ENCODE results near the gene TIMP3. TPM values are rescaled to one million over a fixed set of nuclear protein-coding genes. Genes with fewer than 3 reads are reported as not detected.

Gene TIMP3
- total RNA-seq, 1 donor from 2014 or later: 15.2 TPM

GRCh38 chr22:32802237-32802765 is 796 bp downstream of the TIMP3 start:
- Mint-ChIP-seq H3K9me3 (ENCODE audit: unreplicated experiment) (peaks cover 3% of the 10 kb centered on the region), H3K27me3 (ENCODE audit: unreplicated experiment) (peaks cover 4% of the 10 kb centered on the region), H3K4me3 (ENCODE audit: unreplicated experiment) (peak overlapping the region; percentile 87), H3K36me3 (ENCODE audit: unreplicated experiment) (no peaks in the 10 kb centered on the region), H3K27ac (ENCODE audit: unreplicated experiment) (no peak overlapping the region), H3K4me1 (ENCODE audit: low read depth, unreplicated experiment) (peaks cover 22% of the 10 kb centered on the region)
- DNase-seq: no peak
- TF ChIP-seq CTCF (IDR thresholded peaks at IDR 0.05; ENCODE audit: partially characterized antibody, unreplicated experiment): no peak

- DNase-seq: no peak
Measured at GRCh38 chr22:32803020-32803737, 1.7 kb downstream of the TIMP3 start.

GRCh38 chr22:32803738-32804435 is 2.4 kb downstream of the TIMP3 start:
- peaks cover 3% of the 10 kb centered on the region for H3K9me3 Mint-ChIP-seq (ENCODE audit: unreplicated experiment)

More at GRCh38 chr22:32803020-32803737, 1.7 kb downstream of the TIMP3 start:
- no peak for TF ChIP-seq CTCF (IDR thresholded peaks at IDR 0.05; ENCODE audit: partially characterized antibody, unreplicated experiment)
- H3K27ac Mint-ChIP-seq (ENCODE audit: unreplicated experiment): peak overlapping the region; percentile 11
- peaks cover 3% of the 10 kb centered on the region for H3K9me3 Mint-ChIP-seq (ENCODE audit: unreplicated experiment)
- H3K27me3 Mint-ChIP-seq (ENCODE audit: unreplicated experiment): peaks cover 4% of the 10 kb centered on the region
- no peaks in the 10 kb centered on the region for H3K36me3 Mint-ChIP-seq (ENCODE audit: unreplicated experiment)
- H3K4me1 Mint-ChIP-seq (ENCODE audit: low read depth, unreplicated experiment): peaks cover 22% of the 10 kb centered on the region
- H3K4me3 Mint-ChIP-seq (ENCODE audit: unreplicated experiment): peak overlapping the region; percentile 87

GRCh38 chr22:32804531-32805360 is 3.2 kb downstream of the TIMP3 start:
- DNase-seq: no peak
- peaks cover 4% of the 10 kb centered on the region for H3K27me3 Mint-ChIP-seq (ENCODE audit: unreplicated experiment)
- H3K27ac Mint-ChIP-seq (ENCODE audit: unreplicated experiment): no peak overlapping the region
- H3K9me3 Mint-ChIP-seq (ENCODE audit: unreplicated experiment): peaks cover 3% of the 10 kb centered on the region
- H3K36me3 Mint-ChIP-seq (ENCODE audit: unreplicated experiment): no peaks in the 10 kb centered on the region
- H3K4me1 Mint-ChIP-seq (ENCODE audit: low read depth, unreplicated experiment): peaks cover 22% of the 10 kb centered on the region
- TF ChIP-seq CTCF (IDR thresholded peaks at IDR 0.05; ENCODE audit: partially characterized antibody, unreplicated experiment): no peak
- H3K4me3 Mint-ChIP-seq (ENCODE audit: unreplicated experiment): peak overlapping the region; percentile 71

More at GRCh38 chr22:32803738-32804435, 2.4 kb downstream of the TIMP3 start:
- Mint-ChIP-seq H3K27ac (ENCODE audit: unreplicated experiment) (no peak overlapping the region), H3K4me1 (ENCODE audit: low read depth, unreplicated experiment) (peaks cover 22% of the 10 kb centered on the region), H3K36me3 (ENCODE audit: unreplicated experiment) (no peaks in the 10 kb centered on the region), H3K4me3 (ENCODE audit: unreplicated experiment) (peak overlapping the region; percentile 71), H3K27me3 (ENCODE audit: unreplicated experiment) (peaks cover 4% of the 10 kb centered on the region)
- no peak for TF ChIP-seq CTCF (IDR thresholded peaks at IDR 0.05; ENCODE audit: partially characterized antibody, unreplicated experiment)
- no peak for DNase-seq

Data from glutamatergic neuron (in vitro differentiated cells).